Common myeloid progenitor, CD34-positive (primary cell): Measurements from ENCODE around the gene TREH. TPM values are rescaled to one million over a fixed set of nuclear protein-coding genes. Genes with fewer than 3 reads are reported as not detected.
"Not testable (repeated sequence)": the region's sequence is repeated elsewhere in the genome, so short reads cannot be mapped to it uniquely, and the experiment has no call there.

Experiments
- CTCF ChIA-PET: fragments of 350-600 bp; sonication (Branson Sonifier 250); formaldehyde crosslinking; loops from one replicate; lab custom pipeline; 2021; ENCODE audit warnings: antibody characterized with exemption; lab: Charles Lee
- POLR2A ChIA-PET: fragments of 350-600 bp; sonication (Branson Sonifier 250); formaldehyde crosslinking; loops from one replicate; lab custom pipeline; 2021; ENCODE audit warnings: antibody characterized with exemption; lab: Charles Lee
- DNase-seq, 3 donors: peaks; one replicate each; pipeline versions ENCODE4 v3.0.0 to v3.0.0-alpha.2; 2013
- H3K27ac ChIP-seq, 2 experiments: 1 replicate in 1 of 2; 2 replicates in 1 of 2; pipeline ENCODE4 v1.7.0; 2013; ENCODE audit warnings: inconsistent platforms in 2 of 2, low read length in 2 of 2, mild to moderate bottlenecking in 2 of 2, low read depth in 1 of 2, moderate library complexity in 1 of 2; ENCODE audit not compliant: severe bottlenecking in 2 of 2, insufficient read depth in 1 of 2, poor library complexity in 1 of 2
- H3K27me3 ChIP-seq, 5 experiments: replicated peaks in 2 of 5; 1 replicate in 3 of 5; 2 replicates in 2 of 5; pipeline versions ENCODE4 v1.6.1 to v1.7.0; 2013; ENCODE audit warnings: low read length in 4 of 5, mild to moderate bottlenecking in 2 of 5, moderate library complexity in 2 of 5, inconsistent platforms in 1 of 5; ENCODE audit not compliant: insufficient read depth in 5 of 5, control insufficient read depth in 4 of 5
- H3K36me3 ChIP-seq, 4 experiments: 1 replicate in 2 of 4; 2 replicates in 2 of 4; pipeline versions ENCODE4 v1.6.1 to v1.7.0; 2013; ENCODE audit warnings: low read length in 3 of 4, control low read depth in 1 of 4, mild to moderate bottlenecking in 1 of 4; ENCODE audit not compliant: control insufficient read depth in 4 of 4, insufficient read depth in 4 of 4
- H3K4me1 ChIP-seq, 4 experiments: 1 replicate in 3 of 4; 2 replicates in 1 of 4; pipeline versions ENCODE4 v1.6.1 to v1.7.1; 2013; ENCODE audit warnings: low read length in 3 of 4, mild to moderate bottlenecking in 3 of 4, control low read depth in 1 of 4, inconsistent platforms in 1 of 4, moderate library complexity in 1 of 4; ENCODE audit not compliant: control insufficient read depth in 4 of 4, insufficient read depth in 4 of 4; ENCODE audit errors: control extremely low read depth in 1 of 4
- H3K4me3 ChIP-seq, 7 experiments: 1 replicate in 4 of 7; 2 replicates in 3 of 7; pipeline versions ENCODE4 v1.5.1 to v1.7.0; 2013; ENCODE audit warnings: mild to moderate bottlenecking in 7 of 7, low read length in 6 of 7, moderate library complexity in 6 of 7, inconsistent platforms in 2 of 7, low read depth in 2 of 7, control low read depth in 1 of 7; ENCODE audit not compliant: insufficient read depth in 4 of 7, control insufficient read depth in 1 of 7; ENCODE audit errors: extremely low read depth in 1 of 7
- H3K9me3 ChIP-seq, 5 experiments: 1 replicate in 4 of 5; 2 replicates in 1 of 5; pipeline versions ENCODE4 v1.6.1 to v1.7.1; 2013; ENCODE audit warnings: low read length in 4 of 5, mild to moderate bottlenecking in 2 of 5, inconsistent platforms in 1 of 5, low read depth in 1 of 5, moderate library complexity in 1 of 5; ENCODE audit not compliant: control insufficient read depth in 4 of 5, insufficient read depth in 2 of 5; ENCODE audit errors: control extremely low read depth in 1 of 5
- WGBS: methylation state at CpG from one replicate; pipeline ENCODE4 v1.1.5; 2013; ENCODE audit not compliant: insufficient coverage; 5-methylcytosine and 5-hydroxymethylcytosine counted together
- polyA plus RNA-seq: library from polyadenylated mRNA; unstranded; fragments of 120-200 nt; gene quantifications from one replicate; pipeline ENCODE4 v1.2.1, GENCODE V29; 2013

The TREH gene, protein sequence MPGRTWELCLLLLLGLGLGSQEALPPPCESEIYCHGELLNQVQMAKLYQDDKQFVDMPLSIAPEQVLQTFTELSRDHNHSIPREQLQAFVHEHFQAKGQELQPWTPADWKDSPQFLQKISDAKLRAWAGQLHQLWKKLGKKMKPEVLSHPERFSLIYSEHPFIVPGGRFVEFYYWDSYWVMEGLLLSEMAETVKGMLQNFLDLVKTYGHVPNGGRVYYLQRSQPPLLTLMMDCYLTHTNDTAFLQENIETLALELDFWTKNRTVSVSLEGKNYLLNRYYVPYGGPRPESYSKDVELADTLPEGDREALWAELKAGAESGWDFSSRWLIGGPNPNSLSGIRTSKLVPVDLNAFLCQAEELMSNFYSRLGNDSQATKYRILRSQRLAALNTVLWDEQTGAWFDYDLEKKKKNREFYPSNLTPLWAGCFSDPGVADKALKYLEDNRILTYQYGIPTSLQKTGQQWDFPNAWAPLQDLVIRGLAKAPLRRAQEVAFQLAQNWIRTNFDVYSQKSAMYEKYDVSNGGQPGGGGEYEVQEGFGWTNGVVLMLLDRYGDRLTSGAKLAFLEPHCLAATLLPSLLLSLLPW
- polyA plus RNA-seq: not detected

DNA sequence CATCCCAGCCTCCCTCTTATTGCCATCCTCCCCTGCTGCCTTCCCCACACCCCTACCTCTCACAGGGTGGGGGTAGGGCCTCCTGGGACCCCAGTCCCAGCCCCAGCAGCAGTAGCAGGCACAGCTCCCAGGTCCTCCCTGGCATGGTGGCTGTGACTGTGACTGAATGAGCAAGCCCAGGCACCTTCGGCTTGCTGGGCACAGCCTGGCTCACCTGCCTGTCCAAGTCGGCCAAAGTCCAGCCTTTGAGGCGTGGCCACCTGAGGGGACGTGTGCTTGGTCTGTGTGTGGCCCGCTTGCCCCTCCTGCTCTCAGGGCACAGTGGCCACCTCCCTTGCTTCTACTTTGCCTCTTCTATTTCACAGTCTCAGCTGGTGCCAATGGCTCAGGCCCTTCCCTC, at the start of gene TREH:
TREH (minus strand) TSS at position 168 of the 400 bp plus-strand sequence; CDS start at position 145, 23 bp downstream.
- Histone ChIP-seq H3K36me3 (no peaks in the 10 kb centered on the region), H3K27ac (no peak within 1 kb of the TSS), H3K4me1 (no peaks in the 10 kb centered on the region), H3K4me3 (no peak within 1 kb of the TSS), H3K9me3 (peaks cover 0 to 6% (median 5%) of the 10 kb centered on the region in 5 experiments), H3K27me3 (no peaks in the 10 kb centered on the region)
- CTCF ChIA-PET: interaction anchor here (1.4 to 1.7 kb wide), 2 partner anchors 9 to 277 kb away, joined by 3 read pairs; partner anchors contain the start of gene UPK2
- POLR2A ChIA-PET: no interaction called here
- 100% methylated on average over 4 of the region's 5 CpGs for WGBS
- no peak for DNase-seq

DNA sequence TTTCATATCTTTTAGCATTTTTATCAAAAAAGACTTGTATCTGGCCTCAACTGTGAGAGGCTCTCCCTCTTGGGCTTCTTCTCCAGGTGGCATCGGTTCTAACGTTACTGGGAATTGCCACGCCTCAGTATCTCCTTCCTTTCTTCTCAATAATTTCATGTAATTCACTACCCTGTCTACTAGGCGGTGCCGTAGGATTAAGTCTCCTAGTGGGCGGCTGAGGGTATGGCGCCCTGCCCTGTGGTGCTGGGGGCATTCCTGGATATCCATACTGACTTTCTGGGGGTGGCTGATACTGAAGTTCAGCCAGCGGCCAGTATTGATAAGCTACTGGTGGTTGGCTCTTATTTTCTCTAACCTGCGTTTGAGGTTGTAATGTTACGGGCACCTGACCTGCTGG, 48.7 kb upstream of the TREH start:
- H3K4me3 ChIP-seq, H3K9me3 ChIP-seq, H3K4me1 ChIP-seq, H3K27ac ChIP-seq, DNase-seq, POLR2A ChIA-PET, H3K36me3 ChIP-seq, H3K27me3 ChIP-seq: not testable (repeated sequence)
- WGBS: 92% methylated on average over 9 of the region's 10 CpGs
- CTCF ChIA-PET: interaction anchor here (1.3 kb wide), 1 partner anchor 28 kb away, joined by 3 read pairs; no protein-coding TSS in a partner anchor

DNA sequence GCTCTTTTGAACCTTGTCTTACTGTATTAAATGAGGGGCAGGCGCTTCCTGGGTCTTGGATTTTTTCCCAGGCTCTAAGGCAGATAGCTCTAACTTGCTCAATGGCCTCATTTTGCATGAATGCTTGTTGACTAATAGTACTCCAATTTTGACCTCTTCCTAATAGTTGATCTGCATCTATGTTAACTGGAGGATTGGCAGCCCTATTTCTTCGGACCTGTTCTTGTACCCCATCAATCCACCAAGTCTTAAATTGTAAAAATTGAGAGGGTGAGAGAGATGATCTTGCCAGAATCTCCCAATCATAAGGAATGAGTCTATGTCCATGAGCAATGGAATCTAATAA, 48.2 kb upstream of the TREH start:
- no CpG with 5 or more reads among the region's 2 CpGs for WGBS

DNA sequence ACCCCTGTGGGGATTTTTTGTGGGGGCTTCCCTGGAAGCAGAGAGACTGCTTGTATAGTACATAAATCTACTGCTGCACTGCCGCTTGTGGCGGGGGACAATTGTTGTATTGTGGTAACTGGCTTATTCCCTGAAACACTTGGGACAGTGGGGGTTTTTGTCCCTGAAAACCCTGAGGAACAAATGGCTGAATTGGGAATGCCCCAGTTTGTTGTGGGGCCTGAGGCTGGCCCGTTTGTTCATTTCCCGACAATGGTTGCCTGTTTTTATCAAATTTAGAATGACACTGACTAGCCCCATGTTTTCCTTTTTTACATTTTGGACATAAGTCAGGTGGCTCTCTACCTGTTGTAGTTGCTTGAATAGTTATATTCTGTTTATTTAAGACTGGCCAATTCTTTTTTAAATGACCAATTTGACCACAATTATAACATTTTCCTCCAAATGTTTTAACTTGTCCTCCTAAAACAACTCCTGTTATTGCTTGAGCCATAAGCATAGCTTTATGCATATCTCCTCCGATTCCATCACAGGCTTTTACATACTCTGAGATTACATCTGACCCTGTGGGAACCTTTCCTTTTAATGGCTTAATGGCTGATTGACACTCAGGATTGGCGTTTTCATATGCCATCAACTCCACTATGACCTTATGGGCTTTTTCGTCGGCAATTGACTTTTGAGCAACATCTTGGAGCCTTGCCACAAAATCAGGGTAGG, 47.7 kb upstream of the TREH start:
- 100% methylated on average over 3 of the region's 8 CpGs for WGBS
- H3K9me3 ChIP-seq, H3K4me3 ChIP-seq, H3K27me3 ChIP-seq, POLR2A ChIA-PET, H3K36me3 ChIP-seq, CTCF ChIA-PET, DNase-seq, H3K27ac ChIP-seq, H3K4me1 ChIP-seq: not testable (repeated sequence)

More for the DNA sequence above, 48.2 kb upstream of the TREH start:
- H3K4me3 ChIP-seq, H3K9me3 ChIP-seq, H3K36me3 ChIP-seq, H3K4me1 ChIP-seq, DNase-seq, POLR2A ChIA-PET, H3K27me3 ChIP-seq, H3K27ac ChIP-seq: not testable (repeated sequence)
- CTCF ChIA-PET: interaction anchor here (1.3 kb wide), 1 partner anchor 29 kb away, joined by 3 read pairs; no protein-coding TSS in a partner anchor

DNA sequence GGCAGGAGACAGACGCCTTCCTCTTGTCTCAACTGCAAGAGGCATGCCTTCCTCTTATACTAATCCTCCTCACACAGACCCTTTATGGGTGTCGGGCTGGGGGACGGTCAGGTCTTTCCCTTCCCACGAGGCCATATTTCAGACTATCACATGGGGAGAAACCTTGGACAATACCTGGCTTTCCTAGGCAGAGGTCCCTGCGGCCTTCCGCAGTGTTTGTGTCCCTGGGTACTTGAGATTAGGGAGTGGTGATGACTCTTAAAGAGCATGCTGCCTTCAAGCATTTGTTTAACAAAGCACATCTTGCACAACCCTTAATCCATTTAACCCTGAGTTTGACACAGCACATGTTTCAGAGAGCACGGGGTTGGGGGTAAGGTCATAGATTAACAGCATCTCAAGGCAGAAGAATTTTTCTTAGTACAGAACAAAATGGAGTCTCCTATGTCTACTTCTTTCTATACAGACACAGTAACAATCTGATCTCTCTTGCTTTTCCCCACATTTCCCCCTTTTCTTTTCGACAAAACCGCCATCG, 42.1 kb upstream of the TREH start:
- POLR2A ChIA-PET, H3K9me3 ChIP-seq, H3K36me3 ChIP-seq, H3K4me3 ChIP-seq, DNase-seq, H3K27me3 ChIP-seq, CTCF ChIA-PET, H3K27ac ChIP-seq: not testable (repeated sequence)
- WGBS: no CpG with 5 or more reads among the region's 10 CpGs
- peaks cover 0 to 10% (median 1%) of the 10 kb centered on the region in 4 experiments for H3K4me1 ChIP-seq

DNA sequence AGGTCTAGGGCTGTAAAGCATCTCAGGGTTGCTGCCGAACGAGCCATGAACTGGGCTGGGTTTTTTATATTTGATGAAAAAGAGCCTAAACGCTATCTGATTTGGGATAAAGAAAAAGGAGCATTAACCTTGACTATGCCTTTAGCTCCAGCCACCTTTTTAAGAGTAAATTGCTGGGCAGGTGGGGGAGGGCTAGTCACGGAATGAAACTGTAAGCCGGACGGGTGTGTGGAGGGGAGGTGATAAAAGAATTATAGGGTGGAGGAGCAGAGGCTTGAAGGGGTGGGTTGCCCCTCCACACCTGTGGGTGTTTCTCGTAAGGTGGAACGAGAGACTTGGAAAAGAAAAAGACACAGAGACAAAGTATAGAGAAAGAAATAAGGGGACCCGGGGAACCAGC, 41.3 kb upstream of the TREH start:
- H3K27ac ChIP-seq, H3K36me3 ChIP-seq, H3K4me3 ChIP-seq, POLR2A ChIA-PET, H3K9me3 ChIP-seq, H3K27me3 ChIP-seq, DNase-seq, CTCF ChIA-PET: not testable (repeated sequence)
- no CpG with 5 or more reads among the region's 9 CpGs for WGBS
- peaks cover 0 to 13% (median 5%) of the 10 kb centered on the region in 4 experiments for H3K4me1 ChIP-seq
